ENCODE results near the gene NF2. TPM values are rescaled to one million over a fixed set of nuclear protein-coding genes. Genes with fewer than 3 reads are reported as not detected.

The NF2 gene
- total RNA-seq, 1 donor from 2014 or later = 73.0 TPM

DNA sequence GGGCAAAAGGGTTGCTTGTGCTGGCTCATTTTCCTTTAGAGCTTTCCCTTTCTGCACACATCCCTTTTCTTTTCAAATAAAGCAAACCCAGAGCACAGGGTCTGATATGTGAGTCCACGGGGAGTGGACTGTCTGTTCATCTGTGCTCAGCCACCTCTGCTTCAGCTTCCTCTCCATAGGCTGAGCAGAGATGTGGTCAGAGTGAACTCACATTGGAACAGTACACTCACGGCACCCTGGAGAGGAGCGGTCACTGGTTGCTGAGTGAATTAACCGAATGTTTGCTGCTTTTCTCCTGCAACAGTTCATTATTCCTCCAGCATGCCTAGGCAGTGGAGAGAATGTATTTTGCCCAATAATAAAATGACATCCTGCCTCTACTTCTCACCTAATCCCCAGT, 80.1 kb downstream of the NF2 start:
- Mint-ChIP-seq H3K27ac (ENCODE audit: unreplicated experiment) (no peak overlapping the region), H3K27me3 (ENCODE audit: low read depth) (no peaks in the 10 kb centered on the region), H3K4me3 (ENCODE audit: unreplicated experiment) (no peak overlapping the region), H3K9me3 (ENCODE audit: low read depth) (no peaks in the 10 kb centered on the region), H3K36me3 (ENCODE audit: low read depth) (peaks cover 25% of the 10 kb centered on the region), H3K4me1 (ENCODE audit: low read depth) (no peaks in the 10 kb centered on the region)
- TF ChIP-seq, protein P1, sequence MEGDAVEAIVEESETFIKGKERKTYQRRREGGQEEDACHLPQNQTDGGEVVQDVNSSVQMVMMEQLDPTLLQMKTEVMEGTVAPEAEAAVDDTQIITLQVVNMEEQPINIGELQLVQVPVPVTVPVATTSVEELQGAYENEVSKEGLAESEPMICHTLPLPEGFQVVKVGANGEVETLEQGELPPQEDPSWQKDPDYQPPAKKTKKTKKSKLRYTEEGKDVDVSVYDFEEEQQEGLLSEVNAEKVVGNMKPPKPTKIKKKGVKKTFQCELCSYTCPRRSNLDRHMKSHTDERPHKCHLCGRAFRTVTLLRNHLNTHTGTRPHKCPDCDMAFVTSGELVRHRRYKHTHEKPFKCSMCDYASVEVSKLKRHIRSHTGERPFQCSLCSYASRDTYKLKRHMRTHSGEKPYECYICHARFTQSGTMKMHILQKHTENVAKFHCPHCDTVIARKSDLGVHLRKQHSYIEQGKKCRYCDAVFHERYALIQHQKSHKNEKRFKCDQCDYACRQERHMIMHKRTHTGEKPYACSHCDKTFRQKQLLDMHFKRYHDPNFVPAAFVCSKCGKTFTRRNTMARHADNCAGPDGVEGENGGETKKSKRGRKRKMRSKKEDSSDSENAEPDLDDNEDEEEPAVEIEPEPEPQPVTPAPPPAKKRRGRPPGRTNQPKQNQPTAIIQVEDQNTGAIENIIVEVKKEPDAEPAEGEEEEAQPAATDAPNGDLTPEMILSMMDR (IDR thresholded peaks at IDR 0.05) = no peak
- no peak for DNase-seq (ENCODE audit: low spot score)

DNA sequence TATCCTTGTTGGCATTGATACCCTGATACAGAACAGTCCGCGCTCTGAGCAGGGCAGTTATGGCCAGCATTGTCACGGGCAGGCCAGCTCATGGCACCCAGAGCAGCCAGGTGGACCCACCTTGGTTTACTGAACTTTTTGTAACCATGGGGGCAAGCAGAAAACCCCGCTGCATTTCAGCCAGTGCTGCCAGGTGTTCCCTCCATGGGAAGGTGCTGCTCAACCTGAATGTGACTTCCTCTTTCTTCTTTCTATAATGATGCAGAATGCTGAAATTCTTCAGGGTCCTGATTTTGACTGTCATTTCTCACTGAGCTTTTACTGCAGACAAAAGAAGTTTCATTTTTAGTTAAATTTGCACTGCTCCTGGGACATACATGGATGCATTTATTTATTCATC, 80.8 kb downstream of the NF2 start:
- H3K4me1 Mint-ChIP-seq (ENCODE audit: low read depth) = peaks cover 3% of the 10 kb centered on the region
- TF ChIP-seq, protein P1 (IDR thresholded peaks at IDR 0.05) = no peak
- H3K27ac Mint-ChIP-seq (ENCODE audit: unreplicated experiment) = no peak overlapping the region
- no peak overlapping the region for H3K4me3 Mint-ChIP-seq (ENCODE audit: unreplicated experiment)
- no peaks in the 10 kb centered on the region for H3K27me3 Mint-ChIP-seq (ENCODE audit: low read depth)
- peaks cover 23% of the 10 kb centered on the region for H3K36me3 Mint-ChIP-seq (ENCODE audit: low read depth)
- DNase-seq (ENCODE audit: low spot score) = no peak
- H3K9me3 Mint-ChIP-seq (ENCODE audit: low read depth) = no peaks in the 10 kb centered on the region

DNA sequence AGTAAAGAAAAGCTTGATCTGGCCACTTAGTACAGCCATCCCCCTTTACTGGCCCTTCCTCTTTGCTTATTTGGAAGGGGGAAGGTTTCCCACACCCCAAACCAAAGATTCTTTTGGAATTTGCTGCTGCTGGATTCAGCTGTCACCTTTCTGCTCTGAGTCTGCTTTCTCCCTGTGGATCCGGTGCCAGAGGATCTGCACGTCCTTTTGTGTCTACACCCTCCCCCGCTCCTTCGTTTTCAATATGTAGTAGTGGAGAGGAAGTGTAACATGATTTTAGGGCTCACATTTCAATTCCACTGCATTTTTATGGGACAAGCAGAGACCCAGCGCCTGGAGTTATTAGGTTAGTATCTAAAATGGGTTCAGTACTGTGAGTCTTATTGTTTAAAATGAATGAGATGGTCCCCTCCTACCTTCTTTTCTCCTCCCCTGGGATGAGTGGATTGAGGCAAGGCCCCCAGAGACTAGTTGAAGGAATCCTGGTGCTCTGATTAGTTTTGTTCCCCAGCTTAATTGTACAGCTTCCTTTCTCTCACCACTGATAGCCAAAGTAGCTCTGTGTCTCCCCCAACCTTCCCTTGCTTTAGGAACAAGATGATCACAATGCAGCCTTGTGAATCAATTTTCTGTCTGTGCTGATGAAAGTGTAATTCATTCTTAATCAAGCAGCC, 85.9 kb downstream of the NF2 start:
- Mint-ChIP-seq H3K4me1 (ENCODE audit: low read depth) (peaks cover 9% of the 10 kb centered on the region), H3K27me3 (ENCODE audit: low read depth) (no peaks in the 10 kb centered on the region), H3K9me3 (ENCODE audit: low read depth) (no peaks in the 10 kb centered on the region), H3K36me3 (ENCODE audit: low read depth) (peaks cover 10% of the 10 kb centered on the region), H3K27ac (ENCODE audit: unreplicated experiment) (no peak overlapping the region), H3K4me3 (ENCODE audit: unreplicated experiment) (no peak overlapping the region)
- TF ChIP-seq, protein P1 (IDR thresholded peaks at IDR 0.05) = no peak
- DNase-seq (ENCODE audit: low spot score) = no peak

DNA sequence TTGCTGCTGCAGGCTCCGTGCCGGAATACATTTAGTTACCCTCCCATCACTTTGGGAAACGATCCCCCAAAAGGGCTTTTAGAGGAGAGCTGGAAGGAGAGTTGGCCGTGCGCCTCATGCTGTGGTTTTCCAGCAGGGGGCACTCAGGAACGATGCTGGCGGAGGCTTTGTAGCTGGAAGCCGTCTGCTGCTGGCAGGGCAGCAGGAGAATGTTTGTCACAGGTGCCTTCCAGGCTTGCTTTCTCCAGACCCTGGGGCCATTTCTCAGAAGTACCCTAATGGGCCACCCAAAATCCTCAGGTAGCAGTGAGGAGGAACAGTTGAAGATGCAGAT, 86.4 kb downstream of the NF2 start:
- no peak overlapping the region for H3K4me3 Mint-ChIP-seq (ENCODE audit: unreplicated experiment)
- no peak for DNase-seq (ENCODE audit: low spot score)
- no peaks in the 10 kb centered on the region for H3K27me3 Mint-ChIP-seq (ENCODE audit: low read depth)
- H3K27ac Mint-ChIP-seq (ENCODE audit: unreplicated experiment) = no peak overlapping the region
- H3K4me1 Mint-ChIP-seq (ENCODE audit: low read depth) = peaks cover 9% of the 10 kb centered on the region
- TF ChIP-seq, protein P1 (IDR thresholded peaks at IDR 0.05) = peak; percentile 85
- H3K9me3 Mint-ChIP-seq (ENCODE audit: low read depth) = no peaks in the 10 kb centered on the region
- peaks cover 10% of the 10 kb centered on the region for H3K36me3 Mint-ChIP-seq (ENCODE audit: low read depth)

DNA sequence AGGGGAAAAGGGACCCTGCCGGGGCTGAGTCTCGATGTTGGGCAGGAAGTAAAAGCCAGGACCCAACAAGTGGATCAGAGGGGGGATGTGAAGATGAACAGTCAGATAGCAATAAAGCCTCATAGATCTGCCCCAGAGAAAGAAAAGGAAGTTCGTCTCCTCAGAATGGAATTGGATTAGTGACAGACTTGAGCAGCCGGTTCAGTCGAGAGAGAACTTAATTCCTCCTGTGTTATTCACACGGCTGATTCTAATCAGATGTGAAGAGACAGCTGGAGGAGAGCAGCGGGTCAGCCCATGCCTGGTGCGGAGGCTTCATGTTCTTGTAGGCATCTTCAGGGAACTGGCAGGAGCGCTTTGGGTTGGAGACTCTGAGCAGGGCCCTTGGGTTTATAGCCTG, 87.0 kb downstream of the NF2 start:
- Mint-ChIP-seq H3K27me3 (ENCODE audit: low read depth) (no peaks in the 10 kb centered on the region), H3K9me3 (ENCODE audit: low read depth) (no peaks in the 10 kb centered on the region), H3K4me1 (ENCODE audit: low read depth) (peaks cover 9% of the 10 kb centered on the region), H3K27ac (ENCODE audit: unreplicated experiment) (no peak overlapping the region), H3K36me3 (ENCODE audit: low read depth) (peaks cover 12% of the 10 kb centered on the region), H3K4me3 (ENCODE audit: unreplicated experiment) (no peak overlapping the region)
- TF ChIP-seq, protein P1 (IDR thresholded peaks at IDR 0.05) = no peak
- DNase-seq (ENCODE audit: low spot score) = no peak

Measured in chondrocyte (in vitro differentiated cells).